ENCODE results near the gene SANBR.

SANBR gene

DNA sequence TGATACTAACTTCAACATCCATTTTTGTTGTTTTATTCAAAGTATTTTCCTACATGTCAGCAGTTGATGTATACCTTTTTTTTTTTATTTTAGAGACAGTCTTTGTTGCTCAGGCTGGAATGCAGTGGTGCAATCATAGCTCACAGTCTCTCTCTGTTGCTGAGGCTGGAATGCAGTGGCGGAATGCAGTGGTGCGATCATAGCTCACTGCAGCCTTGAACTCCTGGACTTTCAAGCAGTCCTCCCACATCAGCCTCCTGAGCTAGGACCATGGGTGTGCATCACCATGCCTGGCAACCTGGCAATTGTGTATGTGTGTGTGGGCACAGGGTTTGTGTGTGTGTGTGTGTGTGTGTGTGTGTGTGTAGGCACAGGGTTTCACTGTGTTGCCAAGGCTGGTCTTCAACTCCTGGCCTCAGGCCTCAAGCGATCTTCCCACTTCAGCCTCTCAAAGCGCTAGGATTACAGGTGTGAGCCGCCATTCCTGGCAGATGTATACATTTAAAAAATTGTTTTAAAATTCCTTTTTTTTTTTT, 24.8 kb downstream of the SANBR start:
- DNase-seq (ENCODE audit: low spot score), result no peak

DNA sequence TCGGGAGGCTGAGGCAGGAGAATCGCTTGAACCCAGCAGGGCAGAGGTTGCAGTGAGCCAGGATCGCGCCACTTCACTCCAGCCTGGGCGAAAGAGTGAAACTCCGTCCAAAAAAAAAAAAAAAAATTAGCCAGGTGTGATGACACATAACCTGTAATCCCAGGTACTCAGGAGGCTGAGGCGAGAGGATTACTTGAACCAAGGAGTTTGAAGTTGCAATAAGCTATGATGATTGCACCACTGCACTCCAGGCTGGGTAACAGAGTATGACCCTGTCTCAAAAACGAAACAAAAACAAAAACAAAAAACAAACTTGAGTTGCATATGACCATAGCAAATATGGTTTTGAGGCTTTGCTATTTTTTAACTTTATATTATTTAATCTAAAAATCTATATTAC, 25.8 kb downstream of the SANBR start:
- no peak for DNase-seq (ENCODE audit: low spot score)

DNA sequence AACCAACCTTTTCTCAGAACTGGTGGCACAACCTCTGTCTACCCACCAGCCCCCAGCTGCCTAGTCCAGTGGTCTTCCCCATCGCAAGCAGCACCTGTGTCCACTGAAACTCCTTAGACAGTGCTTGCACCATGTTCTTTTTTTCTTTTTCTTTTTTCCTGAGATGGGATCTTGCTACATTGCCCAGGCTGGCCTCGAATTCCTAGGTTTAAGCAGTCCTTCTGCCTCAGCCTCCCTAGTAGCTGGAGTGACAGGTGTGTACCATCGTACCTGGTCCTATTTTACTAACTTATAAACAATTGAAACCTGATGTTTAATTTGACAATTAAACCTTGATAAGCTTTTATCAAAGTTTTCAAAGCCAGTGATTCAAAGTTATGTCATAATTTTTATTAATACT, 30.8 kb downstream of the SANBR start:
- no peak for DNase-seq (ENCODE audit: low spot score)

DNA sequence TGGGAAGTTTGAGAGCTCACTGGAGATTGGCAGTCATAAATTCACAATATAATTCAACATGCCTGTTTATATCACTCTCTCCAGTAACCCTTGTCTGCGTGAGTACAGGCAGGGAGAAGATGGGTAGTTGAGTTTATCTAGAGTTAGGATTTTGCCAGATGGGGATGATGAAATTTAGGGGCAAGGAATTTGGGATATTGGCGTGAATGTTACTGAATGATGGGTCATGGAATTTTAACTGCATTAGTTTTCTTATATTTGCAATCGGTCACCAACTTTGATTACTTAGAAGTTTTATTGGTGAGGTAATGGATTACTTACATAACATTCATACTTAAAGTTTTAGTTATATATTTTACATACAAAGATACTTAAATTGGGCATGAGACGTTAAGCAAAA, 35.1 kb downstream of the SANBR start:
- DNase-seq (ENCODE audit: low spot score), result no peak

DNA sequence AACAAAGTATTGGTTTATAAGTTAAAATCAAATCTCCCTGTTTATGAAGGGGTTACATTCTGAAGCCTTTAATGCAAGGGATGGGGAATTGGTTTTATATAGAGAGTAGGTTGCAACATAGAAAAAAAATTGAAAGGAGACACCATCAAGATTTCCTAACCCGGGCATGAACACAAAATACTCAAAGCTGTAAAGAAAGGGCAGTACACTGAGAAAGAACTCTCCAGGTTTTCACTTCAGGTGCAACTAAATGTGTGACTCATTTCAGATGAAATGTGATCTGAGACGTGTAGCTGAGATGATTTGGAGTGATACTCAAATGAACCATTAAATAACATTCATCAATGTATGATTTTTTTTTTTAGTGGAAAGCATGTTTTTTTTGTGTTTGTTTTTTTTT, 43.6 kb downstream of the SANBR start:
- no peak for DNase-seq (ENCODE audit: low spot score)

DNA sequence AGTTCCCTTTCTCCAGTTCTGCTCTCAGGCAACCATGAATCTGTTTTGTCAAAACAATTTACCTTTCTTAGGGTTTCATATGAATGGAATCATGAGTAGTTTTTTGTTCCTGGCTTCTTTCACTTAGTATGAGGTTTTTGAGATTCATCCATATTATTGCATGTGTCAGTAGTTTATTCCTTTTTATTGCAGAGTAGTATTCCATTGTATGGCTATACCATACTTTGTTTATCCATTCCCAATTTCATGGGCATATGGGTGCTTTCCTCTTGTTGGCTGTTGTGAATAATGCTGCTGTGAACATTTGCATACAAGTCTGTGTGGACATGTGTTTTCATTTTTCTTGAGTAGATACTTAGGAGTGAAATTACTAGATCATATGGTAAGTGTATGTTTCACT, 46.0 kb downstream of the SANBR start:
- DNase-seq (ENCODE audit: low spot score), result no peak

DNA sequence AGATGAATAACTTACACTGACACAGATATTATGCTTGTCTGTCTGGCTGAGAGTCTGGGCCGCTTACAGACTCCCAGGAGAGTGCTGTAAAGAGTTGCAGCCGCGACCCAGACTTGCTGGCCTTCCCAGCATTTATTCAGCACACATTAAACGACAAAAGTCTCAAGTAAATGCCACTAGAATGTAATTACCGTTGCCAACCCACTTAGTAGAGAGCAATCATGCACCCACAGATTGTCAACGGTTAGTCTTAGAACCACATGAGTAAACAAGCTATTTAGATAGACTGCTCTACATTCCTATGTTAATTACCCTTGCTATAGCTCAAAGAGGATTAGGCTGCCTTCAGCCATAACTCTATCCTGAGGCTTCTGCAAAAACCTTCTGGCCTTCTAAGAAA, 48.5 kb downstream of the SANBR start:
- DNase-seq (ENCODE audit: low spot score), result no peak
